H1 (cell line): Measurements from ENCODE around the gene IP6K3. TPM values are rescaled to one million over a fixed set of nuclear protein-coding genes. Genes with fewer than 3 reads are reported as not detected.
A peak's percentile ranks its signal among the peaks of the same experiment; 100 is the strongest.

Experiments
- CTCF ChIA-PET: fragments of 300-600 bp; sonication (Branson Sonifier 250); formaldehyde crosslinking; loops from one replicate; lab custom pipeline; 2021; ENCODE audit not compliant: partially characterized antibody; lab: Charles Lee
- POLR2A ChIA-PET: fragments of 300-600 bp; sonication (Branson Sonifier 250); formaldehyde crosslinking; loops from one replicate; lab custom pipeline; 2021; ENCODE audit warnings: inconsistent platforms; ENCODE audit not compliant: partially characterized antibody; lab: Charles Lee
- DNase-seq, 2 experiments: peaks; one replicate each; pipeline versions ENCODE4 v3.0.0 to v3.0.0-alpha.2; 2010 to 2022; ENCODE audit warnings: low spot score in 2 of 2, low read depth in 1 of 2, mixed read lengths in 1 of 2
- FAIRE-seq: peaks from 2 replicates; lab custom pipeline; 2011; peaks lifted over from hg19 to GRCh38; lab: Jason Lieb, UNC
- H2AFZ ChIP-seq: 2 replicates; pipeline ENCODE4 v1.8.1; 2012; ENCODE audit warnings: low read length, inconsistent platforms
- H2AK5ac ChIP-seq: 2 replicates; pipeline ENCODE4 v1.6.1; 2013; ENCODE audit warnings: low read depth, low read length
- H2BK120ac ChIP-seq: replicated peaks from 2 replicates; pipeline ENCODE3; 2013; ENCODE audit warnings: low read depth, low read length, inconsistent platforms
- H2BK12ac ChIP-seq: 2 replicates; pipeline ENCODE4 v1.6.1; 2013; ENCODE audit warnings: low read depth, low read length
- H2BK15ac ChIP-seq: 2 replicates; pipeline ENCODE4 v1.6.1; 2013; ENCODE audit warnings: low read length
- H2BK20ac ChIP-seq: 2 replicates; pipeline ENCODE4 v1.6.1; 2013; ENCODE audit warnings: low read length
- H2BK5ac ChIP-seq: 2 replicates; pipeline ENCODE4 v1.6.1; 2013; ENCODE audit warnings: low read depth, low read length
- H3K14ac ChIP-seq: 2 replicates; pipeline ENCODE4 v1.6.1; 2013; ENCODE audit warnings: inconsistent platforms; ENCODE audit not compliant: insufficient read length
- H3K18ac ChIP-seq: 2 replicates; pipeline ENCODE4 v1.6.1; 2013; ENCODE audit warnings: low read length; ENCODE audit errors: extremely low read depth
- H3K23ac ChIP-seq: 2 replicates; pipeline ENCODE4 v1.6.1; 2013; ENCODE audit warnings: inconsistent platforms; ENCODE audit not compliant: insufficient read length
- H3K23me2 ChIP-seq: 2 replicates; pipeline ENCODE4 v1.6.1; 2013; ENCODE audit warnings: low read depth, low read length
- H3K27ac ChIP-seq: 2 replicates; pipeline ENCODE4 v1.6.1; 2011; ENCODE audit warnings: low read depth, low read length, inconsistent platforms
- H3K27me3 ChIP-seq, 4 experiments: replicated peaks in 1 of 4; 1 replicate in 1 of 4; 2 replicates in 3 of 4; pipeline versions ENCODE4 v1.6.1 to v1.8.1; 2011 to 2013; ENCODE audit warnings: low read length in 3 of 4, mild to moderate bottlenecking in 3 of 4, inconsistent platforms in 2 of 4, mixed read lengths in 2 of 4, moderate library complexity in 1 of 4; ENCODE audit not compliant: control insufficient read depth in 3 of 4, insufficient read depth in 3 of 4; ENCODE audit errors: extremely low read depth in 1 of 4
- H3K36me3 ChIP-seq, 4 experiments: 2 replicates each; pipeline versions ENCODE4 v1.6.1 to v1.8.1; 2011 to 2013; ENCODE audit warnings: mild to moderate bottlenecking in 4 of 4, low read length in 3 of 4, moderate library complexity in 2 of 4, control low read depth in 1 of 4, inconsistent platforms in 1 of 4; ENCODE audit not compliant: insufficient read depth in 4 of 4, control insufficient read depth in 2 of 4
- H3K4ac ChIP-seq: replicated peaks from 2 replicates; pipeline ENCODE3; 2013; ENCODE audit warnings: low read length, low read depth, mixed read lengths, inconsistent platforms; ENCODE audit not compliant: insufficient read length
- H3K4me1 ChIP-seq, 4 experiments: replicated peaks in 1 of 4; 1 replicate in 1 of 4; 2 replicates in 3 of 4; pipeline versions ENCODE4 v1.6.1 to v1.8.1; 2011 to 2013; ENCODE audit warnings: low read length in 3 of 4, inconsistent platforms in 2 of 4, mixed read lengths in 1 of 4; ENCODE audit not compliant: insufficient read depth in 4 of 4, control insufficient read depth in 3 of 4
- H3K4me2 ChIP-seq, 2 experiments: 2 replicates each; pipeline versions ENCODE4 v1.6.1 to v1.8.1; 2011 to 2013; ENCODE audit warnings: low read depth in 2 of 2, low read length in 2 of 2, control low read depth in 1 of 2, inconsistent platforms in 1 of 2, mild to moderate bottlenecking in 1 of 2; ENCODE audit not compliant: insufficient read depth in 1 of 2
- H3K4me3 ChIP-seq, 4 experiments: fragments of 200-600, 300-600 bp in 1 of 4; sonication (generic), shearing (Covaris generic), sonication (Bioruptor Twin) in 1 of 4; 2 replicates each; pipeline versions ENCODE4 v1.5.1 to v1.8.1; 2011 to 2016; ENCODE audit warnings: low read length in 4 of 4, low read depth in 3 of 4, control low read depth in 2 of 4, inconsistent platforms in 2 of 4, mild to moderate bottlenecking in 2 of 4, mixed read lengths in 1 of 4, moderate library complexity in 1 of 4; ENCODE audit not compliant: insufficient read depth in 2 of 4; ENCODE audit errors: extremely low read depth in 1 of 4
- H3K56ac ChIP-seq: replicated peaks from 2 replicates; pipeline ENCODE3; 2013; ENCODE audit warnings: low read depth, mild to moderate bottlenecking, mixed read lengths, low read length, inconsistent platforms; ENCODE audit not compliant: insufficient read length
- H3K79me1 ChIP-seq: 2 replicates; pipeline ENCODE4 v1.6.1; 2013; ENCODE audit warnings: low read depth, low read length, control low read depth
- H3K79me2 ChIP-seq, 2 experiments: 2 replicates each; pipeline versions ENCODE4 v1.6.1 to v1.8.1; 2012 to 2013; ENCODE audit warnings: low read length in 2 of 2, mild to moderate bottlenecking in 2 of 2, inconsistent platforms in 1 of 2; ENCODE audit not compliant: insufficient read depth in 2 of 2, control insufficient read depth in 1 of 2
- H3K9ac ChIP-seq, 4 experiments: replicated peaks in 1 of 4; 1 replicate in 1 of 4; 2 replicates in 3 of 4; pipeline versions ENCODE4 v1.6.1 to v1.8.1; 2011 to 2013; ENCODE audit warnings: low read depth in 3 of 4, low read length in 3 of 4, control low read depth in 2 of 4, mild to moderate bottlenecking in 2 of 4, moderate library complexity in 2 of 4, inconsistent platforms in 1 of 4; ENCODE audit errors: extremely low read depth in 1 of 4
- H3K9me3 ChIP-seq, 2 experiments: 2 replicates each; pipeline versions ENCODE4 v1.6.1 to v1.8.1; 2012 to 2013; ENCODE audit warnings: mild to moderate bottlenecking in 2 of 2, moderate library complexity in 2 of 2, control low read depth in 1 of 2, inconsistent platforms in 1 of 2, low read depth in 1 of 2, low read length in 1 of 2, mixed read lengths in 1 of 2; ENCODE audit not compliant: insufficient read depth in 2 of 2
- H4K20me1 ChIP-seq, 2 experiments: replicated peaks in 1 of 2; 2 replicates each; pipeline versions ENCODE3 to v1.8.1; 2011 to 2013; ENCODE audit warnings: inconsistent platforms in 2 of 2, low read length in 2 of 2, mild to moderate bottlenecking in 1 of 2; ENCODE audit not compliant: insufficient read depth in 2 of 2, control insufficient read depth in 1 of 2
- H4K5ac ChIP-seq: 2 replicates; pipeline ENCODE4 v1.6.1; 2013; ENCODE audit warnings: low read length, low read depth, mixed read lengths, inconsistent platforms; ENCODE audit not compliant: insufficient read length
- H4K8ac ChIP-seq: 2 replicates; pipeline ENCODE4 v1.8.0; 2013; ENCODE audit warnings: mild to moderate bottlenecking, moderate library complexity, low read length, inconsistent platforms; ENCODE audit not compliant: insufficient read depth; ENCODE audit errors: extremely low read depth
- H4K91ac ChIP-seq: replicated peaks from 2 replicates; pipeline ENCODE3; 2013; ENCODE audit warnings: low read length, mixed read lengths, inconsistent platforms; ENCODE audit not compliant: insufficient read length
- JUN ChIP-seq: IDR thresholded peaks from 2 replicates; pipeline ENCODE4 v1.6.1; 2011; ENCODE audit warnings: low read depth, mild to moderate bottlenecking, improper control_type of control experiment, low read length
- KDM4A ChIP-seq: IDR thresholded peaks from one replicate; pipeline ENCODE4 v1.7.1; 2012; ENCODE audit warnings: low read depth, mild to moderate bottlenecking, moderate library complexity, low read length, inconsistent platforms; ENCODE audit not compliant: severe bottlenecking
- MAX ChIP-seq: IDR thresholded peaks from 2 replicates; pipeline ENCODE4 v1.6.1; 2012; ENCODE audit warnings: inconsistent platforms
- SRF ChIP-seq: IDR thresholded peaks from 2 replicates; pipeline ENCODE4 v1.6.1; 2011; ENCODE audit warnings: mild to moderate bottlenecking, low read depth, low read length, moderate library complexity
- WGBS, 2 experiments: shearing (Covaris generic) in 1 of 2; methylation state at CpG; one replicate each; pipeline versions ENCODE4 v1.1.6 to v1.1.7; 2013 to 2015; ENCODE audit warnings: low lambda C conversion rate in 2 of 2, mixed read lengths in 2 of 2, inconsistent platforms in 1 of 2, low coverage in 1 of 2, missing lambda C conversion rate in 1 of 2; ENCODE audit not compliant: insufficient replicate concordance in 2 of 2, insufficient coverage in 1 of 2, insufficient read length in 1 of 2; ENCODE audit errors: extremely low coverage in 1 of 2, missing lambda C conversion rate in 1 of 2; 5-methylcytosine and 5-hydroxymethylcytosine counted together
- polyA plus RNA-seq, 7 experiments: library from polyadenylated mRNA; depleted of rRNA in 3 of 7; stranded (reverse) in 5 of 7; unstranded in 2 of 7; fragments of >200 nt in 5 of 7; fragments of 200-250 nt in 2 of 7; gene quantifications; 1 replicate in 5 of 7; 2 replicates in 1 of 7; 4 replicates in 1 of 7; pipeline versions ENCODE4 v1.2.1 to v1.2.3, GENCODE V29; 2011 to 2013; ENCODE audit warnings: missing spikeins in 2 of 7, mixed read lengths in 2 of 7
- total RNA-seq: library from RNA; stranded (reverse); fragmentation: NEBNext Ultra II Directional; extraction: Animal tissue kit (Norgen Biotek cat#: 25700); gene quantifications from 2 replicates; pipeline ENCODE4 v1.2.1, GENCODE V29; 2021

The IP6K3 gene
- total and polyA plus RNA-seq, 2 of the 8 experiments (the other 6 are each of a cell fraction or from before 2014, with no cell fraction given), result 0.22 to 0.73 TPM

- H2BK12ac ChIP-seq, result peak overlapping the region; percentile 99
- H3K9me3 ChIP-seq, result no peaks in the 10 kb centered on the region
- H3K27me3 ChIP-seq, result no peaks in the 10 kb centered on the region
- CTCF ChIA-PET, result interaction anchor here (0.7 to 8.7 kb wide), 16 partner anchors 12 to 694 kb away, joined by 3 to 105 read pairs (median 6); no protein-coding TSS in a partner anchor
- 0 out of 8 replicates have a peak overlapping the region, but pooled peaks of 1 of the 4 experiments have one; percentile 6 for H3K4me3 ChIP-seq
- H3K79me1 ChIP-seq, result peaks cover 8% of the 10 kb centered on the region
- H3K23me2 ChIP-seq, result no peaks in the 10 kb centered on the region
- DNase-seq, result peak; percentile 72 to 87
- H3K27ac ChIP-seq, result peak overlapping the region; percentile 75
- H2AFZ ChIP-seq, result no peak overlapping the region
- POLR2A ChIA-PET, result interaction anchor here (0.6 to 7.6 kb wide), 13 partner anchors 10 to 145 kb away, joined by 3 to 101 read pairs (median 3); no protein-coding TSS in a partner anchor
- H2BK15ac ChIP-seq, result no peak overlapping the region
- H3K79me2 ChIP-seq, result peaks cover 0 to 24% of the 10 kb centered on the region in 2 experiments; a peak in 2 of 4 replicates
- H4K91ac ChIP-seq, result peak overlapping the region; percentile 98
- H4K8ac ChIP-seq, result 0 out of 2 replicates have a peak overlapping the region, but pooled peaks have one; percentile 31
- no peak overlapping the region for H3K14ac ChIP-seq
- peak overlapping the region in 3 of 4 experiments; percentile 3 to 23 (median 4); a peak in 1 of 7 replicates for H3K9ac ChIP-seq
- peak overlapping the region; percentile 82 for H2BK120ac ChIP-seq
- peak overlapping the region; percentile 49 to 51 for H3K4me2 ChIP-seq
- peak; percentile 36 for FAIRE-seq
- peak overlapping the region; percentile 99 for H2AK5ac ChIP-seq
- peaks cover 28 to 89% (median 48%) of the 10 kb centered on the region in 4 experiments for H3K36me3 ChIP-seq
- H4K20me1 ChIP-seq, result no peaks in the 10 kb centered on the region
- H3K23ac ChIP-seq, result no peak overlapping the region
- no peak overlapping the region for H3K56ac ChIP-seq
- H3K18ac ChIP-seq, result peak overlapping the region; percentile 91
- 38% methylated on average over 16 of the region's 16 CpGs; no CpG with 5 or more reads in 1 of the 2 experiments for WGBS, 2 experiments
- H2BK5ac ChIP-seq, result peak overlapping the region; percentile 99
- H4K5ac ChIP-seq, result peak overlapping the region; percentile 82
- peak overlapping the region; percentile 99; the same call in 1 of the 2 replicates for H2BK20ac ChIP-seq
- peaks cover 24 to 55% (median 40%) of the 10 kb centered on the region in 4 experiments for H3K4me1 ChIP-seq
- peak overlapping the region; percentile 87 for H3K4ac ChIP-seq
- TF ChIP-seq MAX (peak; percentile 60; the same call in 1 of the 2 replicates), SRF (no peak), KDM4A (no peak), JUN (peak; percentile 97)
Observed at GRCh38 chr6:33781131-33781975, 34.6 kb upstream of the IP6K3 start.
